IMR-90 (cell line): ENCODE data around the gene MAOA.

Experiments used
- CHD1 ChIP-seq: IDR thresholded peaks from 2 replicates; pipeline ENCODE4 v1.6.1; 2012; ENCODE audit warnings: low read depth, low read length, improper control_type of control experiment
- CTCF ChIP-seq: conservative IDR thresholded peaks from 2 replicates; pipeline ENCODE4 v1.5.1; 2012; ENCODE audit warnings: mild to moderate bottlenecking, low read depth, low read length, improper control_type of control experiment

- no peak for TF ChIP-seq CTCF
- no peak for TF ChIP-seq CHD1
Measured at GRCh38 chrX:43731086-43731485, 75.0 kb downstream of the MAOA start.
